Smooth muscle cell (in vitro differentiated cells): ENCODE data around the gene SPEG. TPM values are rescaled to one million over a fixed set of nuclear protein-coding genes. Genes with fewer than 3 reads are reported as not detected.

ENCODE experiments used
- DNase-seq: peaks from one replicate; lab custom pipeline; 2025; ENCODE audit not compliant: unreplicated experiment; lab: John Stamatoyannopoulos, UW
- H2AFZ ChIP-seq: fragments of 200-600 bp; sonication (generic); 2 replicates; pipeline ENCODE4 v1.6.0; 2016; ENCODE audit warnings: antibody characterized with exemption, low read depth, mild to moderate bottlenecking
- H3F3A ChIP-seq: fragments of 200-600 bp; sonication (generic); 2 replicates; pipeline ENCODE4 v1.6.0; 2017; ENCODE audit warnings: antibody characterized with exemption, low read depth
- H3K27ac ChIP-seq: fragments of 200-600 bp; sonication (generic); 2 replicates; pipeline ENCODE4 v1.5.1; 2016; ENCODE audit warnings: low read depth, mild to moderate bottlenecking
- H3K27me3 ChIP-seq: fragments of 200-600 bp; sonication (generic); 2 replicates; pipeline ENCODE4 v1.6.1; 2016; ENCODE audit warnings: low read depth, mild to moderate bottlenecking
- H3K36me3 ChIP-seq: fragments of 200-600 bp; sonication (generic); 2 replicates; pipeline ENCODE4 v1.5.1; 2016; ENCODE audit warnings: low read depth
- H3K4me1 ChIP-seq: fragments of 200-600 bp; sonication (generic); 2 replicates; pipeline ENCODE4 v1.5.1; 2016; ENCODE audit warnings: low read depth
- H3K4me2 ChIP-seq: fragments of 200-600 bp; sonication (generic); 2 replicates; pipeline ENCODE4 v1.6.0; 2016; ENCODE audit warnings: mild to moderate bottlenecking
- H3K4me3 ChIP-seq: fragments of 200-600 bp; sonication (generic); 2 replicates; pipeline ENCODE4 v1.5.1; 2016; ENCODE audit warnings: mild to moderate bottlenecking
- H3K79me2 ChIP-seq: fragments of 200-600 bp; sonication (generic); 2 replicates; pipeline ENCODE4 v1.6.0; 2016; ENCODE audit warnings: low read depth, mild to moderate bottlenecking
- H3K9ac ChIP-seq: fragments of 200-600 bp; sonication (generic); 2 replicates; pipeline ENCODE4 v1.6.0; 2016; ENCODE audit warnings: low read depth
- H3K9me3 ChIP-seq: fragments of 200-600 bp; sonication (generic); replicated peaks from 2 replicates; pipeline ENCODE4 v1.5.1; 2016; ENCODE audit warnings: low read depth
- H4K20me1 ChIP-seq: fragments of 200-600 bp; sonication (generic); 2 replicates; pipeline ENCODE4 v1.6.0; 2016; ENCODE audit warnings: low read depth
- CTCF ChIP-seq: fragments of 200-600 bp; sonication (generic); IDR thresholded peaks from 2 replicates; pipeline ENCODE4 v1.5.1; 2017; ENCODE audit warnings: borderline replicate concordance, mild to moderate bottlenecking, antibody characterized with exemption; ENCODE audit not compliant: insufficient read depth, poor library complexity, severe bottlenecking
- WGBS: methylation state at CpG from one replicate; pipeline ENCODE4 v1.1.7; 2016; ENCODE audit warnings: low lambda C conversion rate; 5-methylcytosine and 5-hydroxymethylcytosine counted together
- polyA plus RNA-seq: library from polyadenylated mRNA; unstranded; fragments of >200 nt; fragmentation: Nextera tagmentation; extraction: Ambion mirVana; gene quantifications from 2 replicates; pipeline ENCODE4 v1.2.1, GENCODE V29; 2016
- total RNA-seq: library from RNA; depleted of rRNA; stranded (reverse); fragments of >200 nt; gene quantifications from 2 replicates; pipeline ENCODE4 v1.2.3, GENCODE V29; 2014

The SPEG gene
- total and polyA plus RNA-seq, 2 experiments from 2014 or later: 14.9 to 37.8 TPM

- H3K4me3 ChIP-seq: no peak overlapping the region
- peaks cover 9% of the 10 kb centered on the region for H3K79me2 ChIP-seq
- peaks cover 22% of the 10 kb centered on the region for H4K20me1 ChIP-seq
- H2AFZ ChIP-seq: no peak overlapping the region
- H3K36me3 ChIP-seq: no peaks in the 10 kb centered on the region
- no peaks in the 10 kb centered on the region for H3K9me3 ChIP-seq
- H3K27me3 ChIP-seq: no peaks in the 10 kb centered on the region
- no peak for DNase-seq
- peaks cover 15% of the 10 kb centered on the region for H3K4me1 ChIP-seq
- no peak overlapping the region for H3K27ac ChIP-seq
- H3F3A ChIP-seq: no peaks in the 10 kb centered on the region
- no peak for TF ChIP-seq CTCF
- WGBS: 76% methylated on average over 4 of the region's 4 CpGs
- H3K9ac ChIP-seq: no peak overlapping the region
- no peak overlapping the region for H3K4me2 ChIP-seq
Measured at GRCh38 chr2:219545943-219546352, 111.3 kb downstream of the SPEG start.

DNA sequence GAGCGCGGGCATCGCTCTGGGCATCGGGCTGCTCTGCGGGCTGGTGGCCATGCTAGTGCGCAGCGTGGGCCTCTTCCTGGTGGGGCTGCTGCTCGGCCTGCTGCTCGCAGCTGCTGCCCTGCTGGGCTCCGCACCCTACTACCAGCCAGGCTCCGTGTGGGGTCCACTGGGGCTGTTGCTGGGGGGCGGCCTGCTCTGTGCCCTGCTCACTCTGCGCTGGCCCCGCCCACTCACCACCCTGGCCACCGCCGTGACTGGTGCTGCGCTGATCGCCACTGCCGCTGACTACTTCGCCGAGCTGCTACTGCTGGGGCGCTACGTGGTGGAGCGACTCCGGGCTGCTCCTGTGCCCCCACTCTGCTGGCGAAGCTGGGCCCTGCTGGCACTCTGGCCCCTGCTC, 113.0 kb downstream of the SPEG start:
- Histone ChIP-seq H3K79me2 (peaks cover 1% of the 10 kb centered on the region), H3K9me3 (no peaks in the 10 kb centered on the region), H3K27ac (no peak overlapping the region), H4K20me1 (peaks cover 6% of the 10 kb centered on the region), H3K27me3 (no peaks in the 10 kb centered on the region), H3K9ac (no peak overlapping the region), H3K4me3 (no peak overlapping the region), H2AFZ (no peak overlapping the region), H3K4me2 (no peak overlapping the region), H3K36me3 (no peaks in the 10 kb centered on the region), H3K4me1 (peaks cover 8% of the 10 kb centered on the region), H3F3A (no peaks in the 10 kb centered on the region)
- DNase-seq: no peak
- TF ChIP-seq CTCF: no peak
- 96% methylated on average over 26 of the region's 26 CpGs for WGBS

Other genes starting within 250 kb of the SPEG start
- 19.1 and 29.7 TPM in 2 replicates for gene ZFAND2B, start 228.1 kb upstream of the SPEG start, total RNA-seq
- 48.3 and 56.3 TPM in 2 replicates for gene ZFAND2B, start 228.1 kb upstream of the SPEG start, polyA plus RNA-seq
- 18.2 and 29.0 TPM in 2 replicates for gene ABCB6, start 215.9 kb upstream of the SPEG start, total RNA-seq
- gene ABCB6, start 215.9 kb upstream of the SPEG start, polyA plus RNA-seq: 41.3 and 50.3 TPM in 2 replicates
- gene ATG9A, start 205.2 kb upstream of the SPEG start, total RNA-seq: 44.1 and 58.1 TPM in 2 replicates
- 61.6 and 62.6 TPM in 2 replicates for gene ATG9A, start 205.2 kb upstream of the SPEG start, polyA plus RNA-seq
- gene ANKZF1, start 205.0 kb upstream of the SPEG start, total RNA-seq: 35.1 and 52.6 TPM in 2 replicates
- 31.7 and 60.5 TPM in 2 replicates for gene ANKZF1, start 205.0 kb upstream of the SPEG start, polyA plus RNA-seq
- 4.2 and 26.4 TPM in 2 replicates for gene GLB1L, start 189.4 kb upstream of the SPEG start, total RNA-seq
- 2.8 and 4.1 TPM in 2 replicates for gene GLB1L, start 189.4 kb upstream of the SPEG start, polyA plus RNA-seq
- gene STK16, start 189.4 kb upstream of the SPEG start, total RNA-seq: 15.2 and 17.8 TPM in 2 replicates
- gene STK16, start 189.4 kb upstream of the SPEG start, polyA plus RNA-seq: 8.8 and 9.6 TPM in 2 replicates
- not detected in 2 replicates for gene TUBA4B, start 181.6 kb upstream of the SPEG start, total RNA-seq
- gene TUBA4B, start 181.6 kb upstream of the SPEG start, polyA plus RNA-seq: not detected in 2 replicates
- 44.0 and 53.2 TPM in 2 replicates for gene TUBA4A, start 180.9 kb upstream of the SPEG start, total RNA-seq
- 29.4 and 86.5 TPM in 2 replicates for gene TUBA4A, start 180.9 kb upstream of the SPEG start, polyA plus RNA-seq
- gene DNAJB2, start 155.5 kb upstream of the SPEG start, total RNA-seq: 37.2 and 52.4 TPM in 2 replicates
- 14.3 and 24.2 TPM in 2 replicates for gene DNAJB2, start 155.5 kb upstream of the SPEG start, polyA plus RNA-seq
- 10.7 and 19.4 TPM in 2 replicates for gene PTPRN, start 125.4 kb upstream of the SPEG start, total RNA-seq
- 31.1 and 36.4 TPM in 2 replicates for gene PTPRN, start 125.4 kb upstream of the SPEG start, polyA plus RNA-seq
- gene RESP18, start 102.1 kb upstream of the SPEG start, total RNA-seq: not detected in 2 replicates
- gene RESP18, start 102.1 kb upstream of the SPEG start, polyA plus RNA-seq: not detected in 2 replicates
- 24.9 and 137 TPM in 2 replicates for gene DNPEP, start 46.9 kb upstream of the SPEG start, total RNA-seq
- gene DNPEP, start 46.9 kb upstream of the SPEG start, polyA plus RNA-seq: 48.1 and 61.8 TPM in 2 replicates
- 103 and 127 TPM in 2 replicates for gene DES, start 16.5 kb upstream of the SPEG start, total RNA-seq
- gene DES, start 16.5 kb upstream of the SPEG start, polyA plus RNA-seq: 106 and 109 TPM in 2 replicates
- gene GMPPA, start 64.0 kb downstream of the SPEG start, total RNA-seq: 52.2 and 59.3 TPM in 2 replicates
- gene GMPPA, start 64.0 kb downstream of the SPEG start, polyA plus RNA-seq: 77.8 and 81.7 TPM in 2 replicates
- gene ASIC4, start 79.6 kb downstream of the SPEG start, total RNA-seq: 0.49 TPM in 1 of 2 replicates, not detected in the other
- 0.32 and 1.7 TPM in 2 replicates for gene ASIC4, start 79.6 kb downstream of the SPEG start, polyA plus RNA-seq
- gene CHPF, start 109.0 kb downstream of the SPEG start, total RNA-seq: 141 and 156 TPM in 2 replicates
- 319 and 344 TPM in 2 replicates for gene CHPF, start 109.0 kb downstream of the SPEG start, polyA plus RNA-seq
- gene TMEM198, start 109.2 kb downstream of the SPEG start, total RNA-seq: 3.3 and 6.9 TPM in 2 replicates
- gene TMEM198, start 109.2 kb downstream of the SPEG start, polyA plus RNA-seq: 3.3 and 8.5 TPM in 2 replicates
- gene OBSL1, start 136.7 kb downstream of the SPEG start, total RNA-seq: 47.1 and 71.9 TPM in 2 replicates
- gene OBSL1, start 136.7 kb downstream of the SPEG start, polyA plus RNA-seq: 51.1 and 67.9 TPM in 2 replicates
- 2.4 and 4.0 TPM in 2 replicates for gene INHA, start 137.5 kb downstream of the SPEG start, total RNA-seq
- 4.3 and 16.7 TPM in 2 replicates for gene INHA, start 137.5 kb downstream of the SPEG start, polyA plus RNA-seq
- gene STK11IP, start 163.0 kb downstream of the SPEG start, total RNA-seq: 5.7 and 10.2 TPM in 2 replicates
- gene STK11IP, start 163.0 kb downstream of the SPEG start, polyA plus RNA-seq: 13.6 and 22.5 TPM in 2 replicates
- 3.4 and 4.9 TPM in 2 replicates for gene SLC4A3, start 192.8 kb downstream of the SPEG start, total RNA-seq
- 12.1 and 13.6 TPM in 2 replicates for gene SLC4A3, start 192.8 kb downstream of the SPEG start, polyA plus RNA-seq